Stimulated activated naive CD8-positive, alpha-beta T cell treated with anti-CD3 and anti-CD28 coated beads, Interleukin-15, amount 100 ng/mL, for 72 hours (primary cell): ENCODE results near the gene HLCS.

Source experiments
- ATAC-seq: fragments of 150-1000 bp; cut with Tn5 transposase; 2 replicates; pipeline ENCODE4 v1.10.0; 2021; ENCODE audit warnings: mild to moderate bottlenecking, moderate library complexity
- DNase-seq, 2 donors: peaks; one replicate each; pipeline ENCODE4 v3.0.0; 2021 to 2022
- H3K27ac Mint-ChIP-seq, 2 donors: one replicate each; pipeline ENCODE4 v1.8.0; 2022; ENCODE audit warnings: mild to moderate bottlenecking in 2 of 2, mixed read lengths in 2 of 2, moderate library complexity in 2 of 2
- H3K27me3 Mint-ChIP-seq: one replicate; pipeline ENCODE4 v1.8.0; 2022; ENCODE audit warnings: mixed read lengths
- H3K4me1 Mint-ChIP-seq: one replicate; pipeline ENCODE4 v1.8.0; 2022; ENCODE audit warnings: mild to moderate bottlenecking, mixed read lengths
- H3K4me3 Mint-ChIP-seq, 2 donors: one replicate each; pipeline ENCODE4 v1.8.0; 2022; ENCODE audit warnings: mild to moderate bottlenecking in 2 of 2, mixed read lengths in 2 of 2, moderate library complexity in 1 of 2
- H3K9me3 Mint-ChIP-seq, 2 donors: one replicate each; pipeline ENCODE4 v1.8.0; 2022; ENCODE audit warnings: mixed read lengths in 2 of 2

HLCS gene

DNA sequence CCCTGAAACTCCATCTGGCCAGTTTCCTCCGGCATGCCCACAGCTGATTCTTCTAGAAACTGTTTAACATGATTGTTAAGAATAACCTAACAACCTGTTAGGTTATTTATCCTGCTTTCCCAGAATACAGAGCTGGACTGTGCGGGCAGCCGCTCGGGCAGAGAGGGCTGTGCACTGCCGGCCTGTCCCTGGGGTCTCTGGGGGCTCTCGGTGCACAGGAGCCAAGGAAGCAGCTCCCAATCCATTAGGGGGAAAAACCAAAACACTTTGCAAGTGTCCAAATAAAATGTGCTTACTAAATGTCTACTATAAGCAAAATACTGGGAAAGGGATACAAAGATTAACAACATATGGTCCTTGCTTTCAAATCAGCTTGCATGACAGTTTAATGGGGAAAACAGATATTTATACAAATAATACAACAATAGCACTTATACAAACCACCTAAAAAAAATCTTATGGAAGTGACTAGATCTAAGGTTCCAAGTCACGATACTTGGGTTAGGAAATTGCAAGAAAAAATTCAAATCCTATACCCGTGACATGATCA is 50.7 kb downstream of the HLCS start:
- ATAC-seq (no peak), DNase-seq (no peak)
- Mint-ChIP-seq H3K9me3 (no peaks in the 10 kb centered on the region), H3K27me3 (no peaks in the 10 kb centered on the region), H3K4me3 (no peak overlapping the region), H3K27ac (no peak overlapping the region), H3K4me1 (peaks cover 16% of the 10 kb centered on the region)

DNA sequence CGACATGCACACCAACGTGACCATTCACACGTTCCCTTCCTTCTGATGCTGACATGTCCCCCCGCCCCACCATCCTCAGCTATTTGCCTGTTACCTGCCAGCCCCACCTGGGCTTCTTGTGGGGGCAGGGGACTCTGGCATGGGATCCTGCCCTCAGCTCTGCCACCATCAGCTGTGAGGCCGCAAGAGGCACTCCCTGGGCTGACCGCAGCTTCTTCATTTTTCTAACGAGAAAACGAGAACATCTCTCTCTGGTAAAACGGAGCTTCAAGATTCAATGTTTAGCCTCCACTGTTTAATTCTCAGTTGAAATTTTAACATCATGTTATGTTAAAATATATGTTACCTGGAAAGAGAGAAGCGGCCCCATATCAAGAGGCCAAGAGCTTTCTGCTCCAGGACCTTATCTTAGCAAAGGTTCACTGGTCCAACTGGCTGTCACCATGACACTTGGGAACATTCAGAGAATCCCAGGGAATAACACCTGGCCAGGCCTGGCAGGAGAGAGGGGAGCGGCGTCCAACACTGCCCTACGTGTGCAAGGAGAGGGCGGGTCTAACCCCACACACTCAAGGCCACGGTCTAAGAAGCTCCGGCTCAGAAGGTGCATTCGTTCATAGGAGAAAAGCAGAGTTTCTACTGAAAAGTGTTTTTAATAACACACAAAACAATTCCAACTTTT is 51.3 kb downstream of the HLCS start:
- Mint-ChIP-seq H3K27ac (peak overlapping the region in 1 of 2 donors; percentile 13), H3K27me3 (no peaks in the 10 kb centered on the region), H3K4me1 (peaks cover 16% of the 10 kb centered on the region), H3K4me3 (no peak overlapping the region), H3K9me3 (no peaks in the 10 kb centered on the region)
- DNase-seq (no peak), ATAC-seq (no peak)

DNA sequence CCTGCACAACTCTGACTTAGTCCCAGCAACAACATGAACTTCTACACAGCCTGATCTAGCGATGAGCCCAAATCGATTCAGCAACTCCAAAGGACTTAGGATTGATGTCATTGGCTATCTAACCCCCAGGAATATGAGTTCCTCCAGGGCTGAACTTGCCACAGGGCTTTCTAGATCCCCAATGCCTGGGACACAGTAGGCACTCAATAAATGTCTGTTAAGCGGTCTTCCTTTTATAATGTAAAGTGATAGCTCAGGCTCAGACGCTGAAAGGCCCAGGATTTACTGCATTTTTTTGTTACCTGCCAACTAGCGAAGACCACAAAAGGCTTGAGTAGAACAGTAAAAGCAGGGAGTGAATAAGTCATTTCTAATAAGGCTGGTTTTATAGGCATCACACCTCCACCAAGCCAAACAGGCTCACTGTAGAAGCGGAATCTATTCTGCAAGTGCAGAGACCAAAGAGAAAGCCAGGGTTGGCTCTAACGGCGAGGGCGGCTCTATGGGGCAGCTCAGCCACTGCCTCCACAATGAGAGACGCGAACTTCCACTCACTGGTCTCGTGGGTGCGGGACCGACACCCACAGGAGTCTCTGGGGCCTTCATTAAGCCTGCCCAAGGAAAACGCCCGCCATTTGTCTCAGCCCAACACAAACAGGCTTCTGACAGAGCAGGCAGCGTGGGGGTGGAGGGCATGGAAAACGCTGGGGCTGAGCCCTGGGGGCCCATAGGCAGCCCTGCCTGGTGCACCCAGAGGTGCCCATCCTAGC is 52.0 kb downstream of the HLCS start:
- DNase-seq = no peak
- ATAC-seq = no peak
- peaks cover 16% of the 10 kb centered on the region for H3K4me1 Mint-ChIP-seq
- no peaks in the 10 kb centered on the region for H3K9me3 Mint-ChIP-seq
- no peak overlapping the region for H3K27ac Mint-ChIP-seq
- H3K27me3 Mint-ChIP-seq = no peaks in the 10 kb centered on the region
- H3K4me3 Mint-ChIP-seq = no peak overlapping the region

DNA sequence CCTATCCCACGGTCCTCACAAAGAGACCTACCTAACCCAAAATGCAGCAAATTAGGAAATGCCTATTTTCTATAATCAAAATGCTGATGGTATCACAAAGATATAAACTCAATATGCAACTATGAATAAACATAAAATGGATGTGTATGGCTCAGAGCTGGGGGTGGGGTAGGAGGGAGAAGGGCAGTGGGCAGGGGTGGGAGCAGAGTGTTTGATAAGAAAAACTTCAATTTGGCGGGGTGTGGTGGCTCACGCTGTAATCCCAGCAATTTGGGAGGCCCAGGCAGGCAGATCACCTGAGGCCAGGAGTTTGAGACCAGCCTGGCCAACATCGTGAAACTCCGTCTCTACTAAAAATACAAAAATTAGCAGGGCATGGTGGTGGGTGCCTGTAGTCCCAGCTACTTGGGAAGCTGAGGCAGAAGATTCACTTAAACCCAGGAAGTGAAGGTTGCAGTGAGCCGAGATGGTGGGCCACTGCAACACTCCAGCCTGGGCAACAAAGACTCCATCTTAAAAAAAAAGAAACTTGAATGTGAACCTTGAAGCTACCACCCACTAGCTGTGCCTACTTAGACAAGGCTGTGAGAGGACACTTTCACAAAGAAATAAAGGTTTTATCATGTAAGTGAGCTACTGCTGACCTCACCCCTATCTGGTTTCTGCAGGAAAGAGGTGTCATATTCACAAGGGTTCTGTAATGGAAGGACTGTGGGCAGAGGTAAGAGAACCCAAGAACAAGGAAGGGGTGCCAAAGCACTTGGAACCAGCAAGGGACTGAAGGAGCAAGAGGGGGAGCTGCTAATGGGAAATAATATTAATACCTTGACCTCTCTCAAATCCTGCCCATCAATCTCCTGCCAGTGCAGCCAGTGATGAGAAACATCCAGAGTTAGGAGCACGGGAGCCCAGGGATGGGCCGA is 53.0 kb downstream of the HLCS start:
- ATAC-seq (no peak), DNase-seq (no peak)
- Mint-ChIP-seq H3K4me3 (no peak overlapping the region), H3K4me1 (peaks cover 16% of the 10 kb centered on the region), H3K27ac (peak overlapping the region in 1 of 2 donors; percentile 40), H3K27me3 (no peaks in the 10 kb centered on the region), H3K9me3 (no peaks in the 10 kb centered on the region)

DNA sequence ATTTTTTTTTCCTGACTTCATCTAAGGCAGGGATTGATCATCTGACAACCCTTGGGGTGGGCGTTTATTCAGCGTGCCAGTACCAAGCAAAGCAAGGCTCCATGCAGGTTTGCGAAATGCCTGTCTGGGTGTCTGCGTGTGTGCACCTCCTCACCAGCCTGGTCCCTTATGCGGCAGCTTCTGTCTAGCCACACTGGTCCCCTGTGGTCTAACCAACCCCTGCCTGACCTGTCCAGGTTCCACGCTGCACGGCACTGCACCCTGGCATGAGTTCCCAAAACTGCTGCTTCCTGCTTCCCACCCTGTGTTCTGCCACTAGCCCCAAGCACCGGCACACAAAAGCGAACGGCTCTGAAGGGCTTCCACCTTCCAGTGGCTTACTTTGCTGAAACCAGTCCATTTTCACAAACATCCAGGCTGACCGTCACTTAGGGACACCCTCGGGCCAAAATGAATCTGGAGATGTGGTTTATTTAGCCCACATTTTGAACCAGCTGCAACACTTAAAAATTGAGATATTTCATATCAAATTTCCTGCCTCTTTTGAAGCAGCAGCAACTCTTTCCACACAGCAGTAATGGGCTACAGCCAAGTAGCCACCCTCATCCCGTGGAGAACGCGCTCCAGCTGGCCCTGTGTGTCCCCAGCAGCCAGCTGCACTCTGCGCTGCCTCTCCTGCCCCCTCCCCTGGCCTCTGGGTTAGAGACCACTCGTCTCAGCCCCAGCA is 55.7 kb downstream of the HLCS start:
- ATAC-seq = no peak
- Mint-ChIP-seq H3K27me3 (no peaks in the 10 kb centered on the region), H3K4me3 (no peak overlapping the region), H3K4me1 (peaks cover 6% of the 10 kb centered on the region), H3K27ac (peak overlapping the region in 1 of 2 donors; percentile 3), H3K9me3 (no peaks in the 10 kb centered on the region)
- no peak for DNase-seq

DNA sequence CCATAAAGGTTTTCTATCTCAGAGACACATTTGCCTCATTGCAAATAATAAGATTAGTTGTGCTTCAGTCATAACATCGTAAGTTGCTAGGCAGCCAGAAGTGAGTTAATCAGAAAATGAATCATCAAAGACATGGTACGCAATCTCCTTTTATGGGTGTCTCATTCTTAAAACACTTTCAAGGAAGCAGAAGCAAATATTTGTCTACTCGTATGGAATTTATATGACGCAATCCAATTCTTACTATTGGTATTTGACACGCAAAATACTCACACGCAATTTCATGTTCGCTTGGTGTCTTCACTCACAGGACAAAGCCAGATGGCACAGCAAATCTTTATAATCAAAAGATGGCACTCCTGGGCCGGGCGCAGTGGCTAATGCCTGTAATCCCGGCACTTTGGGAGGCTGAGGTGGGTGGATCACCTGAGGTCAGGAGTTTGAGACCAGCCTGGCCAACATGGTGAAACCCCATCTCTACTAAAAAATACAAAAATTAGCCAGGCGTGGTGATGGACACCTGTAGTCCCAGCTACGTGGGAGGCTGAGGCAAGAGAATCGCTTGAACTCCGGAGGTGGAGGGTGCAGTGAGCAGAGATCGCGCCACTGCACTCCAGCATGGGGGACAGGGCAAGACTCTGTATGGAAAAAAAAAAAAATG is 56.4 kb downstream of the HLCS start:
- peak overlapping the region; percentile 53 to 59 for H3K27ac Mint-ChIP-seq

DNA sequence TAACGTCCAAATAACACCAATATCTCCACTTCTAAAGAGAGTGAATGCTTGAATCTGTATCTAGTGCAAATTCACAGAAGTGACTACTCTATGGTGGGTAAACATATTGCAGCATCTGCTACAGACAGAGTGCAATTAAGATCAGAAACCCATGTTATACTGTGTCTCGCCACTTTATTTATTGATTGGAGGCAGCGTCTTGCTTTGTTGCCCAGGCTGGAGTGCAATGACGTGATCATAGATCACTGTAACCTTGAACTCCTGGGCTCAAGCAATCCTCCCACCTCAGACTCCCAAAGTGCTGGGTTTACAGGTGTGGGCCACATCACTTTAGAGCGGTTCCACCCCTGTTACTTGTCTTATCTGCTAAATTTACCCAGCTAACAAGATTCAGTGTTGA is 57.0 kb downstream of the HLCS start:
- ATAC-seq (no peak), DNase-seq (no peak)
- Mint-ChIP-seq H3K9me3 (no peaks in the 10 kb centered on the region), H3K4me3 (no peak overlapping the region), H3K27me3 (no peaks in the 10 kb centered on the region), H3K27ac (peak overlapping the region in 1 of 2 donors; percentile 53), H3K4me1 (peaks cover 6% of the 10 kb centered on the region)

More for the DNA sequence above, 56.4 kb downstream of the HLCS start:
- no peaks in the 10 kb centered on the region for H3K27me3 Mint-ChIP-seq
- no peaks in the 10 kb centered on the region for H3K9me3 Mint-ChIP-seq
- H3K4me3 Mint-ChIP-seq = no peak overlapping the region
- ATAC-seq (peak; percentile 50), DNase-seq (no peak)
- peaks cover 6% of the 10 kb centered on the region for H3K4me1 Mint-ChIP-seq

DNA sequence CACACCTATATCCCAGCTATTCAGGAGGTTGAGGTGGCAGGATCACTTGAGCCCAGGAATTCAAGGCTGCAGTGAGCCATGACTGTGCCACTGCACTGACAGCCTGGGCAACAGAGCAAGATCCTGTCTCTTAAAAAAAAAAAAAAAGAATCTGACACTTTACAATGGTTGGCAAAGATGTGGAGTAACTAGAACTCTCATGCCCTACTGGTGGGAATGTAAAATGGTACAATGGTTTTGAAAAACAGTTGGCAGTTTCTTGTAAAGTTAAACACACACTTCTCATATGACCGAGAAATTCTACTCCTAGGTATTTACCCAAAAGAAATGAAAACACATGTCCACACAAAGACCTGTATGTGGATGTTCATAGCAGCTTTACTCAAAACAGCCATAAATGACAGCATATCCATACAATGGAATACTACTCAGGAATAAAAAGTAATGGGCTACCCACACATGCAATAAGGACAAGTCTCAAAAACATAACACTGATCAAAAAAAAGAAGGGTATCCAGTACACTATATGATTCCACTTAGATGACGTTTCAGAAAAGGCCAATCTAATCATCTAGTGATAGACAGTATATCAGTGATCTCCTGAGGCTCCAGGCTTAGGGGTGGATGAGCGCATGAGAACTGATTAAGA is 58.1 kb downstream of the HLCS start:
- no peaks in the 10 kb centered on the region for H3K9me3 Mint-ChIP-seq
- no peak overlapping the region for H3K4me3 Mint-ChIP-seq
- no peaks in the 10 kb centered on the region for H3K27me3 Mint-ChIP-seq
- ATAC-seq (no peak), DNase-seq (no peak)
- peak overlapping the region in 1 of 2 donors; percentile 82 for H3K27ac Mint-ChIP-seq
- H3K4me1 Mint-ChIP-seq = no peaks in the 10 kb centered on the region

DNA sequence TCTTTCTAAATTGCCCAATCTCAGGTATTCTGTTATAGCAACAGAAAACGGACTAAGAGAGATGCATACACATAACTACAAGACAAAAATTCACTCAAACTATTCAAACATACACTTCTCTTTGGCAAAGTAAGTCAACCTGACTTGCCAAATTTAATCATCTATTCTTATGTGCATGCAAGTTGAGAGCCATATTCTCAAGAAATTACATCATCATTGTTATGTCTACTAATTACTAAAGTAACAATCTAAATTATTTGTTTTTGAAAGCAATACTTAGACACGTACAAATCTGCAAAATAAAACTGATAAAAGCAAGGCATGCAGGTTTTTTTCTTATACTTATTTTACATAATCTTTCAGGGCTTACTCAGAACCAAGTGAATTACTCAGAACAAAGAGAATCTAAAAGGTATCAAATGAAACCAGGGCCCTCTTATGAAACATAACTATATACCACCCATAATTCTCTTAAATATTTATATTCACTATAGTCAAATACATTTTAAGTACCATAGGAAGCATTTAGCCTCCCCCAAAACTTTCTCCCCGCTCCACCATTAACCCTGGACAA is 62.3 kb downstream of the HLCS start:
- Mint-ChIP-seq H3K4me3 (no peak overlapping the region), H3K27me3 (no peaks in the 10 kb centered on the region), H3K27ac (no peak overlapping the region), H3K9me3 (no peaks in the 10 kb centered on the region), H3K4me1 (no peaks in the 10 kb centered on the region)
- DNase-seq (no peak), ATAC-seq (no peak)

DNA sequence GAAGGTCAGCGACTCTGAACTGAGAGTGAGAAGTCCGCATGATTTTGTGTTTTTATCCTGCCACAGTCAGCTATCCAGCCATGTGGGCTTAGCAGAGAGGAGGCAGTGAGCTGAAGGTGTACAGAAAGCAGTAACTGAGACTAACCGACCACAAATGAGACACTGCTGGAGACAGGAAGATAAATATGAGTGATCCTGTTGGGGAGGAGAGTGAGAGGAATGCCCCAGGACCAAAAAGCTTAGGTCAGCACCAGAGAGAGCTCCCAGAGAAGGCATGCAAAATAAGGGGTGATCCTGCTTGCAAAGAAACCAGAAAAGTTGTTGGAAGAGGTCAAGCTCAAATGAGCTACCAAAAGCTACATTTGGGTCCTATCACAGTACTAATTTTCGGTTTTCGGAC is 63.7 kb downstream of the HLCS start:
- Mint-ChIP-seq H3K9me3 (no peaks in the 10 kb centered on the region), H3K4me1 (no peaks in the 10 kb centered on the region), H3K27ac (no peak overlapping the region), H3K27me3 (no peaks in the 10 kb centered on the region), H3K4me3 (no peak overlapping the region)
- DNase-seq = no peak
- no peak for ATAC-seq

DNA sequence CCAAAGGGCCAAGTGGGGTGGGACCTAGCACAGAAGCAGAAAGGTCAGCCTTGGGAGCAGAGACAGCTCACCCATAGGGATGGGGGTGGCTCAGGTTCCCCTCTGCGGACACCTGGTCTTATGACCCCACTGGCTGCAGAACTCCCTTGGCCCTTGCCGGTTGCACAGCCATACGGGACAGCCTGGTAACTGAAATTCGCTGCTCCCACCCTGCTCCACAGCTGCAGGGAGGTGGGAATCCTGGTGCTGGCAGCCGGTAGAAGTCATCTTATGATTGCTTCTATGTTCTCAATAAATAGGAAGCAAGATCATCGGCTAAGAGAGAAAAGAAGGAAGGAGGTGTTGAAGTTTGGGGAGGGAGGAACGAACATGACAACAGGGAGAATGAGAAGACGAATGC is 64.1 kb downstream of the HLCS start:
- Mint-ChIP-seq H3K27me3 (no peaks in the 10 kb centered on the region), H3K4me1 (no peaks in the 10 kb centered on the region)

DNA sequence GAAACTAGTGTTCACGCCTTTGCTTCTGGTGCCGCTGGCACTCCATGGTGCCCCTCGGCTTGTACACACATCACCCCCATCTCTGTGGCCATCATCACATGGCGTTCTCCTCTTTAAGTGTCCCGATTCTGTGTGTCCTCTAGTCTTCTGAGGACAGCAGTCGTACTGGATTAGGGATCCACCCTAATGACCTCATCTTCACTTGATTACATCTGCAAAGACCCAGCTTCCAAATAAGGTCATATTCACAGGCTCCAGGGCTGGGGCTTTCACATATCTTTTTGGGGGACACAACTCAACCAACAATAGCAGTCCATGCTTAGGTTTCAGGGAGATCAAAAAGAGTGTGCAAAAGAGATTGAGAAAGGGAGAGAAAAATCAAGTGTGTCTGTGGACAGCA is 64.9 kb downstream of the HLCS start:
- H3K27me3 Mint-ChIP-seq = no peaks in the 10 kb centered on the region
- no peaks in the 10 kb centered on the region for H3K4me1 Mint-ChIP-seq
- H3K9me3 Mint-ChIP-seq = no peaks in the 10 kb centered on the region
- H3K27ac Mint-ChIP-seq = peak overlapping the region in 1 of 2 donors; percentile 10
- no peak overlapping the region for H3K4me3 Mint-ChIP-seq
- ATAC-seq = no peak
- DNase-seq = no peak

More for the DNA sequence above, 64.1 kb downstream of the HLCS start:
- Mint-ChIP-seq H3K27ac (no peak overlapping the region), H3K9me3 (no peaks in the 10 kb centered on the region), H3K4me3 (no peak overlapping the region)
- ATAC-seq = no peak
- no peak for DNase-seq

DNA sequence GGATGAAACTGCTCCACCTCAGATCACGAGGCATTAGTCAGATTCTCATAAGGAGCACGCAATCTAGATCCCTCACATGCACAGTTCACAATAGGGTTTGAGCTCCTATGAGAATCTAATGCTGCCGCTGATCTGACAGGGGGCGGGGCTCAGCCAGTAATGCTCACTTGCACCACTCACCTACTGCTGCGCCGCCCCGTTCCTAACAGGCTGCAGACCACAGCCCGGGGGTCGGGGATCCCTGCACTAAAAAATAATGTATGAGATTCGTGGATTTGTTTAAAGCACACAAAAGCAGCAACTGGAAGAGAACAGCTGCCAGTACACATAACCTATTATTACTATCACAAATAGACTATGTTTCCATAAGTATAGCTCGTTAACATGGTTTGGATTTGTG is 72.9 kb downstream of the HLCS start:
- no peak overlapping the region for H3K4me3 Mint-ChIP-seq
- no peaks in the 10 kb centered on the region for H3K4me1 Mint-ChIP-seq
- H3K27me3 Mint-ChIP-seq = no peaks in the 10 kb centered on the region
- DNase-seq = no peak
- no peaks in the 10 kb centered on the region for H3K9me3 Mint-ChIP-seq
- H3K27ac Mint-ChIP-seq = no peak overlapping the region
- no peak for ATAC-seq

DNA sequence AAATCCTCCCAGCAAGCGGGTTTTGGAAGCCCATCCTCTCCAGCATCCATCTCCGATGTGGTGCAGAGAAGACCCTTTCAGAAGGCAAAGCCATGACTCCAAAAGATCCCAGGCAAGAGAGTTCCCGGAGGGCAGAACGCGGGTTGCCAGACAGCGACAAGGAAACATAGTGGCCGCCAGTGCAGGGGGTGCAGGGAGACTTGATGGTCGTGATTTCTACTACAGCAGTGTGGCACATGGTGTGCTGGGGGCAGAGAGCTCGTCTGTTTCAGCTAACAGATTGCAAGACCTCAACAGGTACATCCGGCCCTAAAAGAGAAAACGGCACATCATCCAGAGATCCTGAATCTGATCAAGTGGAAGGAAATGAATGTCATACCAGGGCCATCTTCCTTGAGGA is 74.3 kb downstream of the HLCS start:
- H3K9me3 Mint-ChIP-seq = no peaks in the 10 kb centered on the region
- H3K27me3 Mint-ChIP-seq = no peaks in the 10 kb centered on the region
- H3K27ac Mint-ChIP-seq = no peak overlapping the region
- no peak for DNase-seq
- H3K4me3 Mint-ChIP-seq = no peak overlapping the region
- no peak for ATAC-seq
- H3K4me1 Mint-ChIP-seq = no peaks in the 10 kb centered on the region
